Aortic smooth muscle cell (primary cell): Measurements from ENCODE around the gene ATP5MG. TPM values are rescaled to one million over a fixed set of nuclear protein-coding genes. Genes with fewer than 3 reads are reported as not detected.

ENCODE experiments used
- total RNA-seq: library from RNA; depleted of rRNA; stranded (reverse); fragments of >200 nt; gene quantifications from 2 replicates; pipeline ENCODE4 v1.2.3, GENCODE V29; 2014

ATP5MG gene
- 107 and 135 TPM in 2 replicates for total RNA-seq

GRCh38 chr11:118401151-118401879 lies at the start of gene ATP5MG:
Gene ATP5MG (plus strand): TSS chr11:118401606. CDS start chr11:118401666, 60 bp downstream.

DNA sequence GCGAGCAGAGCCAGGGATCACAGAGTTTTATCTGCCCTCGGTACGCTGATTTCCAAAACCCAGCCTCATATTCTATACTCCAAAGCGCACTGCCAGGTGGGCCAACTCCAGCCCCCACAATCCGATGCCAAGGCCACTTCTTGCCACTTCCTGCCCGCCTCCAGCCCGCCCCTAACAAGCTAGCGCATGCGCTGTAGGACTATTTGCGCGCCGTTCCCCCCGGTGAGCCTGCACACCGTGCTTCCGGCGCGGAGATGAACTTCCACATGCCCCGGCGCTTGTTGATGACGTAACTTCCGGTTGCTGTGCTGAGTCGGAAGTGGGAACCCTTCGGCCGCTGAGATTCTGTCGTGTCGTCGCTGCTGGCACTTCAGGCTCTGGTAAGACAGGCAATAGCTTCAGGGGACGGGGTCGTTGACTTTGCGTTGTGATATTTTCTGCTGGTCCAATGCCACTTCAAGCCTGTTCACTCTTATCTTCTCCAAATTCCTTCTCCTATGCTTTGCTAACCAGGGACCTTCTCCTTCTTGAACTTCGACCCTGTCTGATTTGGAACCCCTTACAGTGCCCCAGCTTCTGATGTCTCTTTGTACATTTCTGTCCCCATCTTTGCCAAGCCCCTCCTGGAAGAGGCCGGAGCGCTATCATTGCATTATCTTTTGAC lies 42.0 kb upstream of the ATP5MG start, which contains the start of gene UBE4A:
TSS of gene UBE4A (plus strand) at position 306 of the 664 bp plus-strand sequence. CDS start 5,481 bp downstream, outside the sequence.

DNA sequence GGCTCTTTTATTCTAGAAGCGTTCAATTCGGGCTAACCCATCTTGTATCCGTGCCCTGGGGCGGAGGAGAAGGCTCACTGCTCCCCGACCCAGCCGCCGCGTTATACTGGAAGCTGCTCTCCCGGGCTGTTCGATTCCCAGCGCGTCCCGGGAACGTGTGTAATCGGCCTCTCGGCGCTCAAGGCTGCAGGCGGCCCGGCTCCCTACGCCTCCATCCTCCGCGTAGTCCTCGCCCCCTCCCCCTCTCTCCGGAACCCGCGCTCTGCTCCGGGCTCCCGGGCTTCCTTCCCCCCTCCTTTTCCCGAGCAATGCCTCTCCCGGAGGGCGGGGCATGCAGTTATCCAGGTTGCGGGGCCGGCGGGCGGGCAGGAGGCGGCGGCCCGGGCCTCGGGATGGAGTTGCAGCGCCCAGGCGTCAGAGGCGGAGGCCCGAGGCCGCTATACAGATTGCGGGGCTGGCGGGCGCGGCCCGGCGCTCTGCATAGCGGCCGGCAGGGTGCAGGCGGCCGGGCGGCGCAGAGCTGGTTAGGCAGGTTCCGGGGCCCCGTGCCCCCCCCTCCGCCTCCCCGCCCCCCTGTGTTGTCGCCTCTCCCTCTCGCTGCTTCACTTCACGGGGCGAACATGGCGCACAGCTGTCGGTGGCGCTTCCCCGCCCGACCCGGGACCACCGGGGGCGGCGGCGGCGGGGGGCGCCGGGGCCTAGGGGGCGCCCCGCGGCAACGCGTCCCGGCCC lies 34.7 kb downstream of the ATP5MG start, which contains the start of gene KMT2A:
TSS of gene KMT2A (plus strand) at position 600 of the 732 bp plus-strand sequence. CDS start at position 621, 21 bp downstream.

Other genes starting within 250 kb of the ATP5MG start
- not detected in 2 replicates for gene SCN4B, start 248.8 kb upstream of the ATP5MG start, total RNA-seq
- gene SCN2B, start 225.0 kb upstream of the ATP5MG start, total RNA-seq, result not detected in 2 replicates
- gene JAML, start 176.6 kb upstream of the ATP5MG start, total RNA-seq, result not detected in 2 replicates
- gene MPZL3, start 149.2 kb upstream of the ATP5MG start, total RNA-seq, result 0.19 and 0.66 TPM in 2 replicates
- 0.56 and 2.0 TPM in 2 replicates for gene MPZL2, start 137.3 kb upstream of the ATP5MG start, total RNA-seq
- not detected in 2 replicates for gene CD3E, start 96.9 kb upstream of the ATP5MG start, total RNA-seq
- gene CD3D, start 58.9 kb upstream of the ATP5MG start, total RNA-seq, result not detected in 2 replicates
- not detected in 2 replicates for gene CD3G, start 57.3 kb upstream of the ATP5MG start, total RNA-seq
- gene UBE4A, start 42.0 kb upstream of the ATP5MG start, total RNA-seq, result 40.4 and 45.0 TPM in 2 replicates
- gene KMT2A, start 34.9 kb downstream of the ATP5MG start, total RNA-seq, result 18.4 and 32.8 TPM in 2 replicates
- gene TTC36, start 125.9 kb downstream of the ATP5MG start, total RNA-seq, result 0.26 and 0.37 TPM in 2 replicates
- gene TMEM25, start 129.6 kb downstream of the ATP5MG start, total RNA-seq, result 4.6 and 8.0 TPM in 2 replicates
- gene IFT46, start 164.3 kb downstream of the ATP5MG start, total RNA-seq, result 32.8 and 41.7 TPM in 2 replicates
- 185 and 203 TPM in 2 replicates for gene ARCN1, start 170.8 kb downstream of the ATP5MG start, total RNA-seq
- 112 and 117 TPM in 2 replicates for gene PHLDB1, start 206.0 kb downstream of the ATP5MG start, total RNA-seq